Left lung (tissue), 10 donors: ENCODE results near the gene LONP1. TPM values are rescaled to one million over a fixed set of nuclear protein-coding genes. Genes with fewer than 3 reads are reported as not detected.

ENCODE experiments used
- ATAC-seq: fragments of 200-7000 bp; cut with Tn5 transposase; one replicate; pipeline ENCODE4 v1.9.1; 2020; ENCODE audit warnings: moderate library complexity
- DNase-seq, 4 donors: peaks; one replicate each; pipeline ENCODE4 v3.0.0-alpha.2; 2013 to 2020
- H3K27ac ChIP-seq, 2 donors: fragments of 200-600 bp; sonication (generic) in 1 of 2; one replicate each; pipeline versions ENCODE4 v1.5.0 to v1.8.0; 2020 to 2021
- H3K27me3 ChIP-seq, 2 donors: fragments of 200-600 bp; sonication (generic) in 1 of 2; one replicate each; pipeline versions ENCODE4 v1.5.0 to v1.8.0; 2020 to 2021
- H3K36me3 ChIP-seq, 2 donors: fragments of 200-600 bp; sonication (generic) in 1 of 2; one replicate each; pipeline versions ENCODE4 v1.5.0 to v1.8.0; 2020 to 2021
- H3K4me1 ChIP-seq, 2 donors: fragments of 200-600 bp; one replicate each; pipeline ENCODE4 v1.8.0; 2021
- H3K4me3 ChIP-seq, 2 donors: fragments of 200-600 bp; sonication (generic) in 1 of 2; one replicate each; pipeline versions ENCODE4 v1.5.0 to v1.8.0; 2020 to 2021; ENCODE audit warnings: mild to moderate bottlenecking in 1 of 2
- H3K9me3 ChIP-seq, 2 donors: fragments of 200-600 bp; sonication (generic) in 1 of 2; one replicate each; pipeline versions ENCODE4 v1.5.0 to v1.8.0; 2020 to 2021
- CTCF ChIP-seq, 2 donors: fragments of 200-600 bp; sonication (generic) in 1 of 2; IDR thresholded peaks; one replicate each; pipeline versions ENCODE4 v1.5.0 to v1.8.0; 2021; ENCODE audit warnings: antibody characterized with exemption in 2 of 2
- intact Hi-C, 2 donors: fragments of 100-400 bp; cut with DNase I; formaldehyde crosslinking; loops; one replicate each; pipeline versions ENCODE4 v1.11.2 to v1.14.2; 2022
- polyA plus RNA-seq, 6 donors: library from polyadenylated mRNA; unstranded; fragments of 120-200 nt; gene quantifications; one replicate each; pipeline ENCODE4 v1.2.1, GENCODE V29; 2013; ENCODE audit not compliant: insufficient read length in 6 of 6
- total RNA-seq, 2 donors: library from RNA; stranded (reverse); fragmentation: NEBNext Ultra II Directional; extraction: Animal tissue kit (Norgen Biotek cat#: 25700); gene quantifications; one replicate each; pipeline ENCODE4 v1.2.1, GENCODE V29; 2021
- donor health status: DM: no; HTN: yes; CAD: no.
- donor health status: DM: no; HTN: no; CAD: no.

Gene LONP1
- total and polyA plus RNA-seq, 8 donors = 39.9 to 93.9 (median 49.6) TPM

- intact Hi-C loops = no loop called here
- H3K4me1 ChIP-seq = no peaks in the 10 kb centered on the region
- ATAC-seq (no peak), DNase-seq (no peak)
- peaks cover 0 to 92% of the 10 kb centered on the region in 2 donors for H3K36me3 ChIP-seq
- H3K27ac ChIP-seq = no peak overlapping the region
- H3K4me3 ChIP-seq = no peak overlapping the region
- no peak for TF ChIP-seq CTCF (IDR thresholded peaks at IDR 0.05)
- H3K27me3 ChIP-seq = no peaks in the 10 kb centered on the region
- no peaks in the 10 kb centered on the region for H3K9me3 ChIP-seq
These were observed 67.7 kb downstream of the LONP1 start for GRCh38 chr19:5652261-5652660.

- no peak overlapping the region for H3K27ac ChIP-seq
- no peak for TF ChIP-seq CTCF (IDR thresholded peaks at IDR 0.05)
- no peaks in the 10 kb centered on the region for H3K4me1 ChIP-seq
- ATAC-seq (no peak), DNase-seq (no peak)
- H3K4me3 ChIP-seq = no peak overlapping the region
- H3K9me3 ChIP-seq = no peaks in the 10 kb centered on the region
- intact Hi-C loops = no loop called here
- H3K36me3 ChIP-seq = peaks cover 0 to 92% of the 10 kb centered on the region in 2 donors
- no peaks in the 10 kb centered on the region for H3K27me3 ChIP-seq
These were observed 68.6 kb downstream of the LONP1 start for GRCh38 chr19:5651361-5651760.

GRCh38 chr19:5648464-5648863 lies 71.5 kb downstream of the LONP1 start:
- no peaks in the 10 kb centered on the region for H3K4me1 ChIP-seq
- H3K27me3 ChIP-seq = no peaks in the 10 kb centered on the region
- no peak overlapping the region for H3K4me3 ChIP-seq
- ATAC-seq (no peak), DNase-seq (no peak)
- H3K36me3 ChIP-seq = peaks cover 0 to 92% of the 10 kb centered on the region in 2 donors
- intact Hi-C loops = no loop called here
- no peaks in the 10 kb centered on the region for H3K9me3 ChIP-seq
- no peak overlapping the region for H3K27ac ChIP-seq
- no peak for TF ChIP-seq CTCF (IDR thresholded peaks at IDR 0.05)

GRCh38 chr19:5646703-5647102 lies 73.2 kb downstream of the LONP1 start:
- no peak for ATAC-seq
- Histone ChIP-seq H3K9me3 (no peaks in the 10 kb centered on the region), H3K36me3 (peaks cover 0 to 92% of the 10 kb centered on the region in 2 donors), H3K27ac (no peak overlapping the region), H3K27me3 (no peaks in the 10 kb centered on the region), H3K4me3 (no peak overlapping the region), H3K4me1 (peaks cover 0 to 5% of the 10 kb centered on the region in 2 donors)
- intact Hi-C loops = no loop called here
- no peak for TF ChIP-seq CTCF (IDR thresholded peaks at IDR 0.05)
- DNase-seq = no peak

DNA sequence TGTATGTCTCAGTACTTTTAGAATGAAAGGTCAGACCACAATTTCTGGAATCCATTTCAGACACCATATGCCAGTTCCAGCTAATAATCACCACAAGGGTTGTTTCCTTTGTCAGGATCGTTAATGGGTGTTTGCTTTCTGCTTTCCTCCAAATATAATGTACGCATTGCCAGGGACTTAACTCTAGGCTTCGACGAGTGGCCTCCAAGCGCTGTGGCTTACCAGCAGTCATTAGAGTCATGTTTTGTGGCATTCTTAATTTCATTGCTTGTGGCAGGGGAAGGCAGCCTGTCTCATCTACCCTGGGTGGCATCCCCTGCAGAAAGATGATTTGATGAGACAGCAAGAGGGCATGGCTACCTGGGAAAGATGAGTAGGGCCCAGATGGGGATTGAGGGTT lies 74.5 kb downstream of the LONP1 start:
- Histone ChIP-seq H3K27ac (no peak overlapping the region), H3K27me3 (no peaks in the 10 kb centered on the region), H3K9me3 (no peaks in the 10 kb centered on the region), H3K4me3 (no peak overlapping the region), H3K4me1 (peaks cover 0 to 5% of the 10 kb centered on the region in 2 donors), H3K36me3 (peaks cover 0 to 83% of the 10 kb centered on the region in 2 donors)
- ATAC-seq (no peak), DNase-seq (no peak)
- intact Hi-C loops = no loop called here
- no peak for TF ChIP-seq CTCF (IDR thresholded peaks at IDR 0.05)
